ENCODE measurements around the gene PLCL1.

Gene PLCL1

DNA sequence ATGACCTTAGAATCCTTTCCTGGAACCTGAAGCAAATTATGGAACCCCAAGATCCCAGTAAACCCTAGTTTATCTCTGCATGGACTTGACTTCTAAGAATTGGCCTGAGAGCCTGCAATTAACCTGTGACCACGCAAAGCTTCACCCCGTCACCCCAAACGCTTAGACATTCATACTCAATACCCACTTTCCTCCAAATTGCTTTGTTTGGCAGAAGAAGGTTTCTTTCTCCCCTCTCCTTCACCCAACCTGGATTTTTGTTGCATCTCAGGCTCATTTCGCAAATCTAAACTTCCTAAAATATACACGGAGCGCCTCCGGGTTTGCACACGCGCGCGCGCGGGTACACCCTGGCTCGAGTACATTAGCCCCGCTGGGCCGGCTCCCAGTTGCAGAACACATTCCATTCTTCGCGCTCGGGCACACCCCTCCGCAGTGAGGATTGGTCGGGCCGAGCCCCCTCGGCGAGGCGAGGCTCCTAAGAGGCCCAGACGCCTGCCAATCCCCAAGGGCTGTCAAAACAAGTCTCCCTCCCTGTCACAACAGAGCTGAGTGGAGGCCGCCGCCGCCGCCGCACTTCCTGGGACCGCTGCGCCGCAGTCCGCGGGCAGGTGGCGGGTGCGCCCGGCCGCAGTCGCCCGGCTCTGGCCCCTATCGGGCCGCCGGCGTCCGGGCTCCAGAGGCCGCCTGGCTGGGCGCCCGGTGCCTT is at the start of gene PLCL1:
Gene PLCL1 (plus strand): TSS at position 545 of the 709 bp plus-strand sequence.
- DNase-seq (ENCODE audit: low read depth), result peak; percentile 76

DNA sequence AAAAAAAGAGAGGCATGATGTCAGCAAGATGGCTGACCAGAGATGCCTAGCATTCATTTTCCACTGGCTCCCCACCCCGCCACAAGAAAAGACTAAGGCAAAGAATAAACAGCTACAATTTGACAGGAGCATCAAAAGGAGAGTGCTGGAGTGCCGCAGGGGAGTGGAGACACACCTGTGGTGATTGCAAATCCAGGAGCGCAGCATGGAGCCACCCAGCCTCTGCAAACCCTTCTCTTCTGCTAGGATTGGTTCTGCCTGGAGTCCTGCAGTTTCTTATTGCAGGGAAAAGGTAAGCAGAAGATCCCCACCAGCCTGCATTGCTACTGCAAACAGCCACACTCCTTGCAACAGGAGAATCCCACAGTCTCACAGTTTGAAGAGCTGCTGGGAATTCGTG is 45.4 kb upstream of the PLCL1 start:
- no peak for DNase-seq (ENCODE audit: low read depth)

DNA sequence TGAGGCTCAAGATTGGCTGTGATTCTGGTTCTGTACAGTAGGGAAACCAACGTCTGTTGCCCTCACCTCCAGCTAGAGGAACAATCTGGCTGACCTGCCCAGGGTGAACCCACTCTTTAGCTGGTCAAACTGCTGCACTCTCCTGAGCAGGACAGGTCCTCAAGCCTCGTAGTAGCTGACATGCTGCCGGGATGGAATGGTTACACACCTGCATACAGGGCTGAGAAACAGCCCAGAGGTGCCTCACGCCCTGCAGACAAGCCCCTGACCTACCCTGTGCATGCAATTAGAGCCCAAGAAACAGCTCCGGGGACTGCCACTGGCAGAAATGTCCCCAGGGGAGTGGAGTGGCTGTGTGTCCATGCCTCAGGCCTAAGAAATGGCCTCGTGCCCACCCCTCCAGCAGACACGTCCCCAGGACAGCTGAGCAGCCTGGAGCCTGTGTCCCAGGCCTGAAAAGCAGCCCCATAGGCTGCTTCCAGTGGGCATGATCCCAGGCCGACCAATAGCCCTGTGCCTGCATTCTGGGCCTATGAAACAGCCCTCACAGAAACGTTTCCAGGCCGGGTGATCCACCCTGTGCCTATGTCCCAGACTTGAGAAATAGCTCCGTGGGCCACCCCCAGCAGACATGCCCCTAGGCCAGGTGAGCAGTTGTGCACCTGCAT is 44.6 kb upstream of the PLCL1 start:
- DNase-seq (ENCODE audit: low read depth), result no peak

DNA sequence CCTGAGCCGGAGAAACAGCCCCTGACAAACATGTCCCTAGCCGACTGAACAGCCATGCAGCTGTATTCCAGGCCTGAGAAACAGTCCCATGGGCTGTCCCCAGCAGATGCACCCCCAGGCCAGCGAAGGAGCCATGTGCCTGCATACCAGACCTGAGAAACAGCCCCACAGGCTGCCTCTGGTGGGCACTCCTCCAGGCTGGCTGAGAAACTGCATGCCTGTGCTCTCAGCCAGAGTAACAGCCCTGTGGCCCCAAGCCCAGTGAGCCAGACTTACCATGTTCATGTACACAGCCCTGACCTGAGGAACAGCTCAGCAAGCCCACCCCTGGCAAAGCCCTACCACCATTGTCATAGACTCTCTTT is 44.1 kb upstream of the PLCL1 start:
- no peak for DNase-seq (ENCODE audit: low read depth)

DNA sequence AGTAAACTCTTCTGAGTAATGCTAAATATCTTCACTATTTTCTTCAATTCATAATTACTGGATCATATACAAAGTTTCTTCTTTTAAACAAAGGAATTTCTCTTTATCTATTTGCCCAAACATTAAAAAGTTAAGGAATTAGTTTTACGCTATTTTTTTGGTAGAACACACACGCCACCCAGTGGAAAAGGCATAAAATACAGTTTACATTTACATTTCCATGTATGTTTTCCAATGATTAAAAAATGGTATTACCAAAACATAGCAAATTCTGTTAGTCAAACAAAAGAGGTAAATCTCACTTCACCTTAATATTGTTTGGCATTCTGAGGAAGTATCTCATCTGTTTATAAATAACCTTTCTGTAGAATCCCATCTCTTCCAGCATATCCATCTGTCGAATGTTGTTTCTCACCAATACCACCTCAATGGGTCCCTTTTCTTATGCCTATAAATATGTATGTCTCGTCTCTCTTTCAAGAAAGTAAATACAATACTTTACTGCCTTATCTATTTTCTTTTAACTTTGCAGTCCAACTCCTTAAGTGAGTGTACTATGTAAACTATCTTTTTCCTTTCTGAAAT is 26.5 kb upstream of the PLCL1 start:
- no peak for DNase-seq (ENCODE audit: low read depth)

DNA sequence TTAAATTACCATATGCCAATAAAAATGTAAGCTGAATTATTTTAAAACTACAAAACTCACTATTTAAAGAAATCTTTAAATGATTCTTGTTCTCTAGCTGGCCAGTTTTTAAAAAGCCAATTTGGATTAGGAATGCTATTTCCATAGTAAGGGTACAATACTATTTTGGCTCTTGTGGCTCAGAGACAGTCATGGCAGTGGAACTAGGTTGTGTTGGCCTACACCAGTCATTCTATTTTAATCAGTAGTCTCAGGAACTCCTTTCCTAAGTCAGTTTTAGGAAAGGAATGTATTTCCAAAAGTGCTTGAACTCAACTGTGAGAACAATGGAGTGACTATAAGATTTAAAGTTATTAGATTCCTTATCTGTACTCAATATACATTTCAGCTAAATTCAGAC is 25.1 kb upstream of the PLCL1 start:
- DNase-seq (ENCODE audit: low read depth), result no peak

DNA sequence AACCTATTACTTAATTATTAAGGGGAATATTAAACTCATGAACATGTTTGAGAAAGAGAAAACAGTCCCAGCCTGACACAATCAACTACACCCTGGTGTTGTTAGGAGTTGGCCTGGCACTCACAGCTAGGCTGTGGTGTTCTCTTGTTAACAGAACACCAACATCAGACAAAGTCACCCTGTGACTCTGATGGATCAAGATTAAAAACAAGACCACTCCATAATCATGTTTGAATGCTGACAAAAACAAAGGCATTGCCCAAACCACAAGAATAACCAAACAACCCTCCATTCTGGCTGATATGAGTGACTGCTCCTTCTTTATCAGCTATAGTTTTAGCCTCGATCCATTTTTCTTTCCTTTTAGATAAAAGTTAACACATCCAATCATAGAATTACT is 22.3 kb upstream of the PLCL1 start:
- DNase-seq (ENCODE audit: low read depth), result no peak

DNA sequence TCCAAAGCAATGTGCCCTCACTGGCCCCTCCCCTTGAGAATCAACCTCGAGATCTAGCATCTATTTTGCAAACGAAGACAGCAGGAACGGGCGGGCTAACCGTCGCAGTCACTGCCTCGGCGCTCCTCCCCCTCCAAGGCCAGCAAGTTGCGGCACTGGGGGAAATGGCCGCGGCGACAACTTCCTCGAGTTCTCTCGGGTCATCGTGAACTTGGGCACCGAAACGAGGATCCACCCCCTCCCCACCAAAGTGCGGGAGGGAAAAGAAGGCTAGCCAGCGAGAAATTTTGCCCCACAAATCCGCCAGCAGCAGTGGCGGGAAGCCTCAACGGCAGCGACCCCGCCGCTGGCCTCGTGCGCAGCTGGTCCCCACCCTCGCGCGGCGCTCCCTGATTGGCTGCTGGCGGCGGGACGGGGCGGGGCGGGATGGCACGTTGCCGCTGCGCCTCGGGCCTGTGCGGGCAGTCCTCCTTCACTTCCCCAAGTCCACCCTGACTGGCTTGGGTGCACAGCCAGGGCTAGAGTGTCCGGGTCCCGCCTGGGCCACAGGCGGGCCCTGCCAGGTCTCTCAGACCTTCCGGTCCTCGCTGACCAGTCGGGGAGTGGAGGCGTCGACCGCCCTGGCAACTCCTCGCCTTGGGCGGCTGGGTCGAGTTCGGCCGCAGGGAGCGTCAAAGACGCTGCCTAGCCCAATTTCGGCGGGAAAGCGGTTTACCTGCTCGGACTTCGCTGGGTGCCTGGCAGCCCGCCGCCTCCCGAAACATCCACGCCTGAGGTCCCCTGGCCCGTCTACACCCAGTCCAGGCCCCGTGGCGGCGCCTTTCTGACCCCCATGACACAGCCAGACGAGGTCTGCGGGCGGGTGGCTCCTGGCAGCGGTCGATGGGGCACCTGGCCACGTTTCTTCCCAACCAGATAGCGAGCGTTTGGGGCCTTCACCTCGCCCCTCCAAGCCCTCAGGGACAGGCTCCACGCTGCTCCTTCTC is 19.1 kb upstream of the PLCL1 start, which contains the start of gene BOLL:
Gene BOLL (minus strand): TSS at position 364 of the 986 bp plus-strand sequence. CDS start 3,469 bp downstream, outside the sequence.
- no peak for DNase-seq (ENCODE audit: low read depth)

DNA sequence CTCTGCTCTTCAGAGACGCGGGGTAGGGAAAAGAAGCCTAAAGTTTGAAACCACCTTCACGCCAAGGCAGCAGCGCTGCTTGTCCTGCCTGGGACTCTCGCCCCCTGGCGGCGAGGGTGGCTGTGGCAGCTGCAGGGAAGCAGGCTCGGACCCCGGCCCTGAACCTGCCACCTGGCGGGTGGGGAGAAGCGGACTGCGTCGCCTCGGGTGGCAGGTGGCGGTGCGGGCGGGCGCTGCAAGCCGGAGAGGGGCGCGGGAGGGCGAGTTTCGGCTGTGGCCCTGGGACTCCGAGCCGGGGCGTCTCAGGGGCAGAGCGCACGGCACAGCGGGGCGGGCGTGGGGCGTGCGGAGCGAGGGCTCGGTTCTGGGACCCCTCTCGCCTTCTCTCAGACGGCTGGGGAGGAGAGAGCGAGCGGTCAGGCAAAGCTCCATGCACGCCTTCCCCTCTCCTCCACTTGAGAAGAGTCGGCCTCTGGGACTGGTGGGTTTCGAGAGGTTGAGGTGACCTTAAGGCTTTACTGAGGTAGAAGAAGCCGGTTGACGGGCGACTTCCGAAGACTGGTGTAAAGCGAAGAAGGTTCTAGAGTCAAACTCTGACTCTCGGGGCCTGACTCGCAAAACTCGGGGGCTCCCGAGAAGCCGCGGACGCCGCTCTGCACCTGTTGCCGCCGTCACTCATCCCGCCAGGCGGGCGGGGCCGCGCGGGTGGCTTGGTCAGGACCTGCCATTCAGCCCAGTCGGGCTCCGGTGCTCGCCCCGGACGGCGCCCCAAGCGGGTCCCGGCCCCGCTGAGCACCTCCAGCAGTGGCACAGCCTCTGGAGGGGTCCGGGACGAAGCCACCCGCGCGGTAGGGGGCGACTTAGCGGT is 18.1 kb upstream of the PLCL1 start:
- DNase-seq (ENCODE audit: low read depth), result no peak

DNA sequence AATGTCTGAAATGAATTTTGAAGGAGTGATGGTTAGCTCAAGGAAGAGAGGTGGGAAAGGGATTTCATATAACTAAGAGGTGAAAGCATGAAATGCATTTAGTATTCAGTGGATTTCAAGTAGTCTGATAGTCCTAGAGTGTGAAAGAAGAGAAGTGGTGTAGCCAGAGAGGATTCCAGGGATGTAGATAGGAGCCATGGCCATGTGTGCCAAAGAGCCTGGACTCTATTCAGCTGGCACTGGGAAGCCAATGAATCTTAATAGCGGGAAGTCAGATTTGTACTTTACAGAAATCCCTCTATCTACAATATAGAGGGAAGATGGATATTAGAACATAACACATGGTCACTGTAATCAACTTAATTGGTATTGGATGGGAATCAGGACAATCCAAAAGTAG is 10.9 kb upstream of the PLCL1 start:
- no peak for DNase-seq (ENCODE audit: low read depth)

DNA sequence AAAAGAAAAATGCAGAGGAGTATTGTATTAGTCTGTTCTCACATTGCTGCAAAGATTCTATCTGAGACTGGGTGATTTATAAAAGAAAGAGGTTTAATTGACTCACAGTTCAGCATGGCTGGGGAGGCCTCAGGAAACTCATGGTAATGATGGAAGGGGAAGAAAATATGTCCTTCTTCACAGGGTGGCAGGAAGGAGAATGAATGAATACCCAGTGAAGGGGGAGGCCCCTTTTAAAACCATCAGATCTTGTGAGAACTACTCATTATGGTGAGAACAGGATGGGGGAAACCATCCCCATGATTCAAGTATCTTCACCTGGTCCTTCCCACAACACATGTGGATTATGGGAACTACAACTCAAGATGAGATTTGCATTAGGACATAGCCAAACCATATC is 9.1 kb upstream of the PLCL1 start:
- no peak for DNase-seq (ENCODE audit: low read depth)

DNA sequence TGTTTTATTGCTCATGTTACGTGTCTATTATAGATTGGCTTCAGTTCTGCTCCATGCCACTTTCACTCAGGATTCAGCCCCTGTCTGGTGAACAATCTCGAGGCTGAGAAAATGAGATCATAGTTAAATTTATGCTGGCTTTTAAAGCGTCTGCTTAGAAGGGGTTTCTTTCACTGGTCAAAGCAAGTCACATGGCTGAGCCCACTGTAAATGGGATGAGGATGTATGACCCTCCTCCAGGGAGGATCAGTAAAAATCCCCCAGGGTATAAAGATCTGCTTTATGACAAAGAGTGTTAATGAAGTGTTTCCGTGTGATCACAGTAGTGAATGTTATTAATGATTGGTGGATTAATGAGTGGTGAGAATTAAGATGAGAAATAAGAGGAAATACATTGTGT is 6.2 kb upstream of the PLCL1 start:
- DNase-seq (ENCODE audit: low read depth), result no peak

DNA sequence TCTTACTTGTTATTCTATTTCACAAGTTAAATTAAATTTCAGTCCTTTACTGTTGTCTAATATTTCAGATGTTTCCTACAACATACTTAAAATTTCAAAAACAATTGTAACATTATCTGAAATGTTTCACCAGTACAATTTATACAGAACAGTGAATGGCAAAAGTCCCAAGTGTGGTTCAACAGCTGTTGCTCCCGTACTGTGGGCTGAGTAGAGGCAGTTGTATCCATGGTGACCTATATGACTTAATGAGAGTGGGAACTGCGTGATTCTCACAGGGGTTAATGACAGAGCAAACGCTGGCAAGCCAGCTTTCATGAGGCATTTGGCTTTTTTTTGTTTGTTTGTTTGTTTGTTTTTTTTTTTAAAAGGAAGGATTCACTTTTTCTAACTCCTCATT is 5.3 kb upstream of the PLCL1 start:
- no peak for DNase-seq (ENCODE audit: low read depth)

DNA sequence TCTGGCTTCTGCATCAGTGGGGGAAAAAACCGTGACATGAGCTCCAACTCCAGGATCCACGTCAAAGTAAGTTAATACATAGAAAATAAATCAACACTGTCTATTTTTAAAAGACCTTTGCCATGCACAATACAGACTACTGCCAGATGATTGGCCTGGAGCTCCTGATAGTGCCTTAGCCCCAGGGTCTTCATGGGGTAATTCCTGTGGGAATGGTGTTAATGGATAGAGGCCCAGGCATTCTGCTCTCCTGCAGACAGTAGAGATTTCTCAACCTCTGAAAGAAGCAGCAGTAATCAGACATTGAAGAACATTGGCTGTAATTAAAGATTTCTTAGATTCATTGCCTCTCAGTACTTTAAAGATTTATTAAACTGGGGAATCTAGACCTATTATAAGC is 4.3 kb upstream of the PLCL1 start:
- DNase-seq (ENCODE audit: low read depth), result no peak

DNA sequence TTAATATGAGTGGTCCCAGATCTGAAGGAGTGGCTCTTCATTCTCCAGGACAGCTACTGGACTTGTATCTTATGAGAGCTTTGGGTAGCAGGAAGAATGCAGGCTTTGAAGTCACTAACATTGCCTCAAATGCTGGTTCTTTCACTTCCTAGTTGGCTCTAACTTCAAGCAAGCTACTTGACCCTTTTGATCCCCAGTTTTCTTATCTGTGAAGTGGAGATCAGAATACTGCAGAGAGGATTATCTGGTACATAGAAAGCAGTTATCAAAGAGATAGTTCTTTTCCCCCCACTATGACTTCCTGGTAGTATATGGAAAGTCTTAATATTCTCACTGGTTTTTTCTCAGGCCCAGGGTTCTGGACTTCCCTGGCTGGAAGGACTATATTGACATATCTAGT is 3.4 kb upstream of the PLCL1 start:
- no peak for DNase-seq (ENCODE audit: low read depth)

DNA sequence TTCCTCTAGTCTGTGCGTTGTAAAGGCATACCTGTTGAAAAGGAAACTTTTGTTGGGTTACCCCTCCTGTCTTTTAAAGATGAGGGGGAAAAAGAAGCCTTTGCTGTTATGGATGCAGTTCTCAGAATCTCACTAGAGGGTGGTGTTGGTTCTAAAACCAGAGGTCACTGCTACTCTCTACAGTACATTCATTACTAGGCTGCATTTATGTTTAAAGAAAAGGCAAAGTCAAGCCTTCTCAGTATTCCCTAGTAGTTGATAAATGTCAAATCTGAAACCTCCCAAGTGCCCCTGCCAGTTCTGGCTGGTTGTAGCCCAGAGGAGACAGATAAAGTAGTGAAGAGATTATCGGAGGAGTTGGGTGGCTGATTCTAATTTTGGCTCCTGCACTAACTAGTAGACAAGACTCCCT is 1.4 kb upstream of the PLCL1 start:
- DNase-seq (ENCODE audit: low read depth), result no peak

DNA sequence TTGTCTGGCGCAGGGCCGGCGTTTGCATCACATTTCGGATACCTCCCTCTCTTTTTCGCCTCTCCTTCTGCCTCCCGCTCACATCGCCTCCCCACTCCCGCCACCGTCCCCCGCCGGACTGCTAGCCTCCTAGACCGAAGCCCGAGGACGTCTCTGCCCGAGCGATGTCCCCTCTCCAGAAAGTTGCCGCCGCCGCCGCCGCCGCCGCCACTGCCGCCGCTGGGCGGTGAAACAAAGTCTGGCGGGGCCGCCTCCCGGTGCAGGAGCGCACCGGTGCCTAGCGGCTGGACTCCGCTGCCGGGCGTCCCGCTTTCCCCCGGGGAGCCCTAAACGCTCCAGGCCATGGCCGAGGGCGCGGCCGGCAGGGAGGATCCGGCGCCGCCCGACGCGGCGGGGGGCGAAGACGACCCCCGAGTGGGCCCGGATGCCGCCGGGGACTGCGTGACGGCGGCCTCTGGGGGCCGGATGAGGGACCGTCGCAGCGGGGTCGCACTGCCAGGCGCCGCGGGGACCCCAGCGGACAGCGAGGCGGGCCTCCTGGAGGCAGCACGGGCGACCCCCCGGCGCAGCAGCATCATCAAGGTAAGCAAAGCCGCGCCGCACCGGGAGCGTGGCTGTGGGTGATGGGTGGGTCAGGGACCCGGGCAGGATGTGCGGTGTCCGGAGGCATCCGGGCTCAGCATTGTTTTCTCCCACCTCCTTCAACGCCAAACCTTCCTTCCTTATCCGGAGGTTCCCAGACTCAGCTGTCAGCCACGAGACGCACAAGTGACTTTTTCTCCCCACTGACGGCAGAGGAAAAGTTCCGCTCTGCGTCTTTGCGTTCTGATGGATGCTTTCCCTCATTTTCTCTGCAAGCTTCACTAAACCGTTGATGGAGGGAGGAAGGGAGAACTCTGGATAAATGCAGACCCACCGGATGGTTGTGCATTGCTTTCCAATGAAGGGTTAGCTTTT is 643 bp downstream of the PLCL1 start:
- no peak for DNase-seq (ENCODE audit: low read depth)

DNA sequence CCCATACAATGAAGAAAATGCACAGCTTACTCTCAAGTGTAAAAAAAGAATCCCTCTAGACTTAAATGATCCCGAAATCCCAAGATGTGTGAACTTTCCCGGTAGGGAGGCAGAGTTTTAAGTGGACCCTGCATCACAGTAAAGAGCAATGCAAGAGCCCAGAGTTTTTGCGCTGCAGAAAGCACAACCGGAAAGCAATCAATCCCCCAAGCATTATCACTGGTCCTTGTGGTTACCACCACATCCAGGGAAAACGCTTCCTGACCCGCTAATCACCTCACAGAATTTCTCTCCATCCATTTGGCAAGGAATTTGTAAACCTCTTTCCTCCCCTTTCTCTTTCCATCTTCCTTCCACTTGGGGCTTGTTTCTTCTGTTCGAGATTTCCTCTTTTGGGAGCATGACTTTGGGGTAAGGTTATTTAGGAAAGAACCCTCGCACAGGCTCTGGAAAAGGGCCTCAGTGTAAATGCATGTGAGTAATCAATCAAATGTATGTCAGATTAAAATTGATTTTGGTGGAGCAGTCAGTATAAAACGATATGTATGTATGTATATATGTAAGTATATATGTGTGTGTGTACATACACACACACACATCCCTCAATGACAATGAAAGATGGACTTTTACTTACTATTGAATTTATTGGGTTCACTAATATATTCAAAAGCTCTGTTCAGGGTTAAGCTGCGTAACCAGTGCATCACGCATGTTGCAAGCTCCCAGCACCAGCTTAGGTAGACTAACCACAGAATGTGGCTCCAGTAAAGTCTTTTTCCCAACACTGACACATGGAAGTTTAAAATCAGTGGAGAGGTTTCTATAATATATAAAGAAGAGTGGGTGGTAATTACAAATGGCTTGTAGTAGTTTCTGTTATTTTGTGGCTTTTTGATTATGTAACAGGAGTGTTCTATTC is 1.6 kb downstream of the PLCL1 start:
- DNase-seq (ENCODE audit: low read depth), result no peak

DNA sequence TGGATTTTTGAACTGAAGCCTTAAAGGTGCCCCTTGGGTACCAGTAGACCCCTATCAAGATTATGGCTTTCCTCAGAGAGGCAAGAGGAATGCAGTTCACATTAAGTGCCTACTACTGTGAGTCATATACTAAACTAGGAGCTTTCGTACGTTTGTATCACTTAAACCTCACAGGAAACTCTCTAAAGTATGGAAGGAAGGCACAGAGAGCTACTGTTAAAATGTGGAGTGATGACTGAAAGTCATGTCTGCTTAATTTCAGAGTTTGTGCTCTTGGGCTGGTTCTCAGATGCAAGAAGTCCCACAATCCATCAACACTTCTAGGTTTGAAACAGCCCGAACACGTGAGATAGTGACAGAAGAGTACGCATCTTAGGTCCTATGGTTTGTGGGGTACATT is 4.7 kb downstream of the PLCL1 start:
- DNase-seq (ENCODE audit: low read depth), result no peak
